Omental fat pad (tissue), 4 donors: ENCODE measurements around the gene SERPINB12. TPM values are rescaled to one million over a fixed set of nuclear protein-coding genes. Genes with fewer than 3 reads are reported as not detected.

Source experiments
- ATAC-seq: fragments of 150-250 bp; one replicate; pipeline ENCODE4 v1.9.1; 2016; ENCODE audit warnings: mild to moderate bottlenecking, moderate library complexity; ENCODE audit not compliant: low FRiP score
- DNase-seq: peaks from one replicate; pipeline ENCODE4 v3.0.0-alpha.2; 2019; ENCODE audit warnings: low spot score
- CTCF ChIP-seq, 3 donors: fragments of 450-650 bp; IDR thresholded peaks; one replicate each; pipeline ENCODE4 v1.5.1; 2016 to 2017; ENCODE audit warnings: antibody characterized with exemption in 3 of 3, mild to moderate bottlenecking in 3 of 3, moderate library complexity in 2 of 3
- total RNA-seq, 4 donors: library from RNA; depleted of rRNA; stranded (reverse); fragments of >200 nt; gene quantifications; one replicate each; pipeline ENCODE4 v1.1.0, GENCODE V29; 2016

Gene SERPINB12
- total RNA-seq, 4 donors from 2014 or later: not detected

DNA sequence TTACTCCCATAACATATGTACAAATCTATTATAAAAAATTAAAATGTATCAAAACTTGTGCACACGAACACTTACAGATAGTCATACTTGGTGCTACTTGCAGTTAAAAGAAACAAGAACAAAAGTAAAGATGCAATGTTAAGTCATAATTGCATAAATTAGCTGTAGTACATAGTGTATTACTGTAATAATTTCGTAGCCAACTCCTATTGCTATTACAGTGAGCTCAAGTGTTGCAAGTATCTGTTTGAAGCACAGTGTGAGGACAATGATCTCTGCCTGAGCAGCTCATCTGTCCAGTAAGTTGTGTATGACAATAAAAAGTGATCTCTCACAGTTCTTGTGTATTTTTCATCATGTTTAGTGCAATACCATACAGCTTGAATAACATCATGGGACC, 37.4 kb downstream of the SERPINB12 start:
- ATAC-seq (no peak), DNase-seq (no peak)
- TF ChIP-seq CTCF (IDR thresholded peaks at IDR 0.05): no peak

DNA sequence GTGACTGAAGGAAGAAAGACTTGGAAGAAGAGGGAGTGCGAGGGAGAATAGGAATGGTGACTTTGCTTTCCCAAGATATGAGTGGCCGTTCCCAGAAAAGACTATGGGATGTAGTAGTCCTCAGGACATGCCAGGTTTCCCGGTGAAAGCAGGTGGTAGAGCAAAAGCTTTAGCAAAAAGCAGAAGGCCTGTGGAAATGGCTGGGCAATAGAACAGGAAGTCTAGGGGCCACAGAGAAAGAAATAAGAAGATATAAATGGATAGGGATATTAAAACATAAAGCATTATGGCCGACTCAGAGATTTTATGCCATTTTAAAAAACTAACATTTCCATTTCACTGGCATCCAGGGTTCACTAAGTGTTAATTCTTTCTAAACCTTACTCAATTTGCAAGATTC, 43.8 kb downstream of the SERPINB12 start:
- no peak for TF ChIP-seq CTCF (IDR thresholded peaks at IDR 0.05)
- ATAC-seq: no peak
- DNase-seq: no peak

DNA sequence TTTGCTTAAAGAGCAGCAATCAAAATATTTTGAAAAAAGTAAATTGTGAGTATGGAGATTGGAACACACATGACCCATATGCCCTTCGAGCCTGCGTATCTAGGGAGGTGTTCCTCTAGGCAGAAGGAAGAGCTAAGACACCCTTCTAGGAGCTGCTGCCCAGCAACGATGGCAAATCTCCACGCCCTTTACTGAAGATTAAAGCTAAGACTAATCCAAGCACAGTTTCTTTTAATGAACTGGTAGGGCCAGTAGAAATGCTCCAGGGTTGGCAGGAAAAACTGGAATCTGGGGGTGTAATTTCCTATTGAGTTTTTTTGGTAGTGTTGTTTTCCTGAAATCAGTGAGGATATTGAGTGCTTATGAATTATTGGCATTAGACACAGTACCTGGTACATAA, 44.3 kb downstream of the SERPINB12 start:
- DNase-seq: no peak
- no peak for TF ChIP-seq CTCF (IDR thresholded peaks at IDR 0.05)
- ATAC-seq: no peak

GRCh38 chr18:63586966-63587365, 44.8 kb downstream of the SERPINB12 start, which contains the start of gene SERPINB13:
Gene SERPINB13, plus strand, starts transcription at chr18:63587343. Its CDS starts 1,325 bp downstream, at chr18:63588668.
- no peak for ATAC-seq
- no peak for DNase-seq
- no peak for TF ChIP-seq CTCF (IDR thresholded peaks at IDR 0.05)

DNA sequence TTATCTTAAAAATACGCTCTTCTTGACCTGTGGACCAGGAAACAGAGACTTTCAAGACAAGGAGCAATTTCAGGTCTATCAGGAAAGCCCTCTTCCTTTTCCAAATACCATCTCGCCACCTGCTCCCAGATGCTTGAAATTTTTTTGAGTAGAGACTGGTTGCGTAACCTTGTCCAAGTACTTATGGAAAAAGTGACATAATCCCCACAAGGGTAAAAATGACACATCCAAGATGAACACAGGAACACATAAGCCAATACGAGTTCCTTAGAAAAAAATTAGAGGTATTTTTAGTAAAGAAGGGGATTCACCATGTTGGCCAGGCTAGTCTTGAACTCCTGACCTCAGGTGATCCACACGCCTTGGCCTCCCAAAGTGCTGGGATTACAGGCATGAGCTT, 46.7 kb downstream of the SERPINB12 start:
- TF ChIP-seq CTCF (IDR thresholded peaks at IDR 0.05): no peak
- no peak for ATAC-seq
- no peak for DNase-seq

DNA sequence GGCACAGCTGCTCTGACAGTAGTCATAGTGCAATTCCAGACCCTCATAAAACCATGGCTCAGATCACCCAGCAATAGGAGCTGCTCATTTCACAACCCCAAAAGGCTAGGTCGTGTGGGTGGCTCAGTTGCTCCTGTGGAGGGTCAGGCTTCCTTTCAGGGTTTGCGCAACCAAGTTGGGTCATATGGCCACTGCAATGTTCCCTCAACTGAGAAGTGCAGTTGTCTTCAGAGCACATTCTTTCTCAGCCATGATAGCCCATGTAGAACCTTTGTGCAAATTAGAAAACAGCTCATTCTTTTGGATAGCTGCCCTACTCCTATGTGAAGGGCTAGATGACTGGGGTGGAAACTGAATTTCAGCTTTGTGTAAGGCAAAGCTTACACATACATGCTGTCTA, 48.2 kb downstream of the SERPINB12 start:
- no peak for DNase-seq
- no peak for TF ChIP-seq CTCF (IDR thresholded peaks at IDR 0.05)
- ATAC-seq: no peak

DNA sequence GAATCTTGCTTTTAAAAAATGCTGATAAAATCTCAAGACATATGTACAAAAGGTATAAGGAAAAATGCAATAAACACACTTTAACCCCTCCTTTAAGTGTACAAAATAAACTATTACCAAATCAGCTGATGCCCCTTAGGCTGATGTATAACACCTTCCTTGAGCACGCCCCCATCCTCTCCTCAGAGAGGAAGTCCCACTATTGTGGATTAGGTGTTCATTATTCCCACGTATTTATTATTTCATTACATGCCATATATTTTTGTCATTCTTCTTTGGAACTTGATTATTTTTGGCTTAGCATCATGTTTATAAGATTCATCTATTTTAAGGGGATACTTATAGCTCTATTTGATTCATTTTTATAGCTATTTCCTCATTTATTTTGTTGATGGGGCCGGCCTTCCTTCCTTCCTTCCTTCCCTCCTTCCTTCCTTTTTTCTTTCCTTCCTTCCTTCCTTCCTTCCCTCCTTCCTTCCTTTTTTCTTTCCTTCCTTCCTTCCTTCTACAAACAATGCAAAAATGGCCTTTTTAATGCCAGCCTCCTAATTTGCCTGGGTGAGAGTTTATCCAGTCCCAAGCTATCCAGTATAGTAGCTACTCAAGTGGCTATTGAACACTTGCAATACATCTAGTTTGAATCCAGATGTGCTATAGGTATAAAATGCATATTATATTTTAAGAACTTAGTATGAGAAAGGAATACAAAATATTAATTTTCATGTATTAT, 49.0 kb downstream of the SERPINB12 start:
- DNase-seq (no peak), ATAC-seq (no peak)
- no peak for TF ChIP-seq CTCF (IDR thresholded peaks at IDR 0.05)
